OCI-LY3 (cell line): ENCODE results near the gene BCL7C.
A peak's percentile ranks its signal among the peaks of the same experiment; 100 is the strongest.
"Not testable (repeated sequence)": the region's sequence is repeated elsewhere in the genome, so short reads cannot be mapped to it uniquely, and the experiment has no call there.

Source experiments
- H2AFZ ChIP-seq: fragments of 200-600, 300-600 bp; shearing (Covaris generic); 2 replicates; pipeline ENCODE4 v1.6.0; 2014; ENCODE audit warnings: antibody characterized with exemption, low read depth, low read length
- H3K27ac ChIP-seq: fragments of 200-600, 300-600 bp; sonication (generic); 2 replicates; pipeline ENCODE4 v1.5.1; 2014; ENCODE audit warnings: mild to moderate bottlenecking, low read length, moderate library complexity, mixed read lengths
- H3K27me3 ChIP-seq: fragments of 200-600, 300-600 bp; sonication (generic); 2 replicates; pipeline ENCODE4 v1.6.1; 2014; ENCODE audit warnings: low read depth, low read length, mixed read lengths
- H3K36me3 ChIP-seq: fragments of 200-600, 300-600 bp; sonication (generic); replicated peaks from 2 replicates; pipeline ENCODE3; 2014; ENCODE audit warnings: low read depth, low read length, mixed read lengths
- H3K4me1 ChIP-seq: fragments of 300-600, 200-600 bp; sonication (generic); 2 replicates; pipeline ENCODE4 v1.6.1; 2014; ENCODE audit warnings: low read length, mixed read lengths
- H3K4me2 ChIP-seq: fragments of 200-600, 300-600 bp; sonication (generic); 2 replicates; pipeline ENCODE4 v1.6.1; 2014; ENCODE audit warnings: low read length, mixed read lengths
- H3K4me3 ChIP-seq: fragments of 300-600, 200-600 bp; sonication (generic); 2 replicates; pipeline ENCODE4 v1.5.1; 2014; ENCODE audit warnings: antibody characterized with exemption, mild to moderate bottlenecking, low read length, moderate library complexity
- H3K79me2 ChIP-seq: fragments of 300-600, 200-600 bp; shearing (Covaris generic); 2 replicates; pipeline ENCODE4 v1.6.1; 2014; ENCODE audit warnings: mild to moderate bottlenecking, low read length, mixed read lengths
- H3K9ac ChIP-seq: fragments of 300-600, 200-600 bp; shearing (Covaris generic); 2 replicates; pipeline ENCODE4 v1.6.0; 2014; ENCODE audit warnings: mild to moderate bottlenecking, low read length, moderate library complexity
- H3K9me3 ChIP-seq: fragments of 200-600, 300-600 bp; shearing (Covaris generic); 2 replicates; pipeline ENCODE4 v1.6.1; 2014; ENCODE audit warnings: low read length, mixed read lengths; ENCODE audit not compliant: insufficient read depth
- H4K20me1 ChIP-seq: fragments of 200-600, 300-600 bp; sonication (generic); 2 replicates; pipeline ENCODE4 v1.6.1; 2016; ENCODE audit warnings: low read length, mixed read lengths; ENCODE audit not compliant: insufficient read depth
- EZH2phosphoT487 ChIP-seq: fragments of 200-600 bp; shearing (Covaris generic); IDR thresholded peaks from 2 replicates; pipeline ENCODE4 v1.6.1; 2018; ENCODE audit warnings: antibody characterized with exemption, mixed run types, low read depth
- TF ChIP-seq, protein P1 (sequence below): fragments of 200-600, 300-600 bp; sonication (generic); IDR thresholded peaks from 2 replicates; pipeline ENCODE4 v1.5.1; 2014; ENCODE audit warnings: antibody characterized with exemption, low read length, low read depth

BCL7C gene

DNA sequence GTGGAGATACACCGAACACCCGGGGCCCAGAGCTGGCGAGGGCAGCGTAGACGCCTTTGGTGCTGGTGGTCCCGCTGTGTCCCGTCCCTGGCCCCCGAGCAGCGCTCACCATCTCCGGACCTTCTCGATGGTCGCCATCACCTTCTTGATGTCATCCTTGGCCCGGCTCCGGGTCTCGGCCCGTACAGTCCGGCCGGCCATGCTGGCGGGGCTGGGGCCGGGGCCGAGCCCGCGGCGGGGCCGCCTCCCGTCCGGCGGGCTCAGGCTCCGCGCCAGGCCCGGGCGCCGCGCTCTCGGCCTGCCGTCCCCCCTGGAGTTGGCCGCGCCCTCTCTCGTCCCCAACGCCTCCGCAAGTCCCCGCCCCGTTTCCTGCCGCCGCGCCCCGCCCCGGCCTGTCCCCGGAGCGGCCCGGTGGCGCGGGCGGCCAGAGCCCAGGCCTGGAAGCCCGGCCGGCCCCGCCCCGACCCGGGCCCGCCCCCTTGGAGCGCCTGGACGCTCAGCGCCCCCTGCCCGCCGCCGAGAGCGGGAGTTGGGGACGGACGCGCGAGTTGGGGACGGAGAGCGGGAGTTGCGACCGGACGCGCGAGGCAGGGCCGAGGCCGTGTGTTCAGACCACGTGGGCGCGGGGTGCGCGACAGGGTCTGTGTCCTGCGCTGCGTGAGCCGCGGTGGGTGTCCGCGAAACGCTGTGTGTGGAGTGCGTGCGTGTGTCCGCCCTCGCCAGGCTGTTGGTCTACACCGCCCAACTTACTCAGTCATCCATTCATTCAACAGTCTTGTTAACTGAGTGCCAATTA is at the start of gene BCL7C:
Gene BCL7C, minus strand, starts transcription at position 334 of the 796 bp plus-strand sequence. Its CDS starts 133 bp downstream, at position 201.
- Histone ChIP-seq H3K9ac (peak within 1 kb of the TSS; percentile 83), H3K27me3 (no peaks in the 10 kb centered on the region), H3K4me1 (peaks cover 24% of the 10 kb centered on the region), H3K27ac (0 out of 2 replicates have a peak within 1 kb of the TSS, but pooled peaks have one; percentile 9), H4K20me1 (no peaks in the 10 kb centered on the region), H3K9me3 (no peaks in the 10 kb centered on the region), H2AFZ (peak within 1 kb of the TSS; percentile 37; the same call in 1 of the 2 replicates), H3K4me3 (peak within 1 kb of the TSS; percentile 91), H3K4me2 (peak within 1 kb of the TSS; percentile 98), H3K36me3 (peaks cover 5% of the 10 kb centered on the region), H3K79me2 (no peaks in the 10 kb centered on the region)
- TF ChIP-seq, protein P1, sequence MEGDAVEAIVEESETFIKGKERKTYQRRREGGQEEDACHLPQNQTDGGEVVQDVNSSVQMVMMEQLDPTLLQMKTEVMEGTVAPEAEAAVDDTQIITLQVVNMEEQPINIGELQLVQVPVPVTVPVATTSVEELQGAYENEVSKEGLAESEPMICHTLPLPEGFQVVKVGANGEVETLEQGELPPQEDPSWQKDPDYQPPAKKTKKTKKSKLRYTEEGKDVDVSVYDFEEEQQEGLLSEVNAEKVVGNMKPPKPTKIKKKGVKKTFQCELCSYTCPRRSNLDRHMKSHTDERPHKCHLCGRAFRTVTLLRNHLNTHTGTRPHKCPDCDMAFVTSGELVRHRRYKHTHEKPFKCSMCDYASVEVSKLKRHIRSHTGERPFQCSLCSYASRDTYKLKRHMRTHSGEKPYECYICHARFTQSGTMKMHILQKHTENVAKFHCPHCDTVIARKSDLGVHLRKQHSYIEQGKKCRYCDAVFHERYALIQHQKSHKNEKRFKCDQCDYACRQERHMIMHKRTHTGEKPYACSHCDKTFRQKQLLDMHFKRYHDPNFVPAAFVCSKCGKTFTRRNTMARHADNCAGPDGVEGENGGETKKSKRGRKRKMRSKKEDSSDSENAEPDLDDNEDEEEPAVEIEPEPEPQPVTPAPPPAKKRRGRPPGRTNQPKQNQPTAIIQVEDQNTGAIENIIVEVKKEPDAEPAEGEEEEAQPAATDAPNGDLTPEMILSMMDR = peak; percentile 38; the same call in 1 of the 2 replicates
- no peak for TF ChIP-seq EZH2phosphoT487

DNA sequence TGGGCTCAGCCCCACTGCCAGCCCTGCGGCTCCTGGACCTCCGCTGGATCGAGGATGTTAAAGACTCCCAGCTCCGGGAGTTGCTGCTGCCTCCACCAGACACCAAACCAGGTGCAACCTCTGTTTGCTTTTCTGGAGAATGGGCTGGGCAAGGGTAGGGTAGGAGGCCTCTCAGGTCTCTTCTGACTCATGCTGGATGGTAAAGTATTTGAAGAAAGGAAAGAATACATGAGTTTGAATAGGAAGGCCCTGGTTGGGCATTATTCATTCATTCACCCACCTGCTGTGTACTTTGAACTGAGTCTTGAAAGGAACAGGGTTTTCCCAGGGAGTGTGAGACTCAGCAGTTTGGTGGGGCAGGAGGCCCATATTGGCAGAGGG is 48.5 kb upstream of the BCL7C start:
- H3K4me3 ChIP-seq = peak overlapping the region; percentile 56
- no peak overlapping the region for H3K9ac ChIP-seq
- H2AFZ ChIP-seq = peak overlapping the region; percentile 66; the same call in 1 of the 2 replicates

DNA sequence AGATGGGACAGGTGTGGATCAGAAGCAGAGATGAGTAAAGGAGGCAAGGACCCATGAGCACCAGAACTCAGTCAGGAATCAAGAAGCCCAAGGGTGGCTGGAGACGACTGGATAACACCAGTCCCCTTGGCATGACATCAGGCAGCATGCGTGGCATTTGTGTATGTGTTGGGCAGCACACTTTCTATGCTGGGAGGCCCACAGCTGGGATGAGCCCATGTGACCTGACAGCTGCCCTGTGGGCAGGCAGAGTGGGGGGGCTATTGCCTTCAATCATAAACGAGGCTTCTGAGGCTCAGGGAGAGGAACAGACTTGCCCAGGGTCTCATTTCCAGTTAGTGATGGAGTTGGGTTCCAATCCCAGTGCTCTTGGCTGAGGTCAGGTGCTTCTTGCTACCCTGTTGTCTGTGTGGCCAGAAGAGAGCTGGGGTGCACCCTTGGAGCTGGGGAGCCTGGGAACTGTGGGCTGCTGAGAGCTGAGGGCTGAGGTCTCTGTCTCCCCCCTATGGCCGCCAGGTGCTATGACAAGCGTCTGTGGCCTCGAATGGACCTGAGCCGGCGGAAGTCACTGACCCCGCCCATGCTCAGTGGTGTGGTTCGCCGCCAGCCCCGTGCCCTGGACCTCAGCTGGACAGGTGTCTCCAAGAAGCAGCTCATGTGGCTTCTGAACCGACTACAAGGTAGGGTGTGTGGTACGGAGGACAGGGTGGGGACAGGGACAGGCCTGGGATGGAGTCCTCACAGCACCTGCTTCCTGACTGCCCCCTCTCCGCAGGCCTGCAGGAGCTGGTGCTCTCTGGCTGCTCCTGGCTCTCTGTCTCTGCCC is 47.9 kb upstream of the BCL7C start:
- no peaks in the 10 kb centered on the region for H3K9me3 ChIP-seq
- peaks cover 9% of the 10 kb centered on the region for H3K4me1 ChIP-seq
- TF ChIP-seq, protein P1 = peak; percentile 83
- TF ChIP-seq EZH2phosphoT487 = no peak
- H2AFZ ChIP-seq = peak overlapping the region; percentile 66; the same call in 1 of the 2 replicates
- H3K9ac ChIP-seq = no peak overlapping the region
- peak overlapping the region; percentile 56 for H3K4me3 ChIP-seq
- H3K36me3 ChIP-seq = peaks cover 14% of the 10 kb centered on the region
- no peaks in the 10 kb centered on the region for H3K27me3 ChIP-seq
- H3K79me2 ChIP-seq = no peaks in the 10 kb centered on the region
- no peak overlapping the region for H3K27ac ChIP-seq
- H3K4me2 ChIP-seq = peak overlapping the region; percentile 63
- no peaks in the 10 kb centered on the region for H4K20me1 ChIP-seq

More for the DNA sequence above, 48.5 kb upstream of the BCL7C start:
- peaks cover 9% of the 10 kb centered on the region for H3K4me1 ChIP-seq
- H3K79me2 ChIP-seq = no peaks in the 10 kb centered on the region
- no peaks in the 10 kb centered on the region for H4K20me1 ChIP-seq
- H3K9me3 ChIP-seq = no peaks in the 10 kb centered on the region
- TF ChIP-seq, protein P1 = no peak
- TF ChIP-seq EZH2phosphoT487 = no peak
- H3K27ac ChIP-seq = no peak overlapping the region
- H3K36me3 ChIP-seq = peaks cover 14% of the 10 kb centered on the region
- peak overlapping the region; percentile 63 for H3K4me2 ChIP-seq
- H3K27me3 ChIP-seq = no peaks in the 10 kb centered on the region

DNA sequence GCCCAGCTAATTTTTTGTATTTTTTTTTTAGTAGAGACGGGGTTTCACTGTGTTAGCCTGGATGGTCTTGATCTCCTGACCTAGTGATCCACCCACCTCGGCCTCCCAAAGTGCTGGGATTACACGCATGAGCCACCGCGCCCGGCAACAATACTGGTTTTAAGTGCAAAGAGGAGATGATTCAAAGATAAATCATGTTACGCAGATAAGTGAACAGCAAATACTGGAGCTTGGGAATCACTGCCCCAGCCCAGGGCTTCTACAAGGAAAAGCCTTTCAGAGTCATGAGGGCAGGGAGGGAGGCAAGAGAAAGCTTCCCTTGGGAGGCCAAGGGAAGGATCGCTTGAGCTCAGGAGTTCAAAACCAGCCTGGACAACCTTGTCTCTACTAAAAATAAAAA is 45.7 kb upstream of the BCL7C start:
- H3K27ac ChIP-seq, H4K20me1 ChIP-seq, H3K27me3 ChIP-seq, H3K36me3 ChIP-seq, H3K9ac ChIP-seq, H3K79me2 ChIP-seq, H3K4me1 ChIP-seq, H3K4me3 ChIP-seq, H2AFZ ChIP-seq, H3K4me2 ChIP-seq, H3K9me3 ChIP-seq: not testable (repeated sequence)
